Measurements from ENCODE around the gene COL5A1.

DNA sequence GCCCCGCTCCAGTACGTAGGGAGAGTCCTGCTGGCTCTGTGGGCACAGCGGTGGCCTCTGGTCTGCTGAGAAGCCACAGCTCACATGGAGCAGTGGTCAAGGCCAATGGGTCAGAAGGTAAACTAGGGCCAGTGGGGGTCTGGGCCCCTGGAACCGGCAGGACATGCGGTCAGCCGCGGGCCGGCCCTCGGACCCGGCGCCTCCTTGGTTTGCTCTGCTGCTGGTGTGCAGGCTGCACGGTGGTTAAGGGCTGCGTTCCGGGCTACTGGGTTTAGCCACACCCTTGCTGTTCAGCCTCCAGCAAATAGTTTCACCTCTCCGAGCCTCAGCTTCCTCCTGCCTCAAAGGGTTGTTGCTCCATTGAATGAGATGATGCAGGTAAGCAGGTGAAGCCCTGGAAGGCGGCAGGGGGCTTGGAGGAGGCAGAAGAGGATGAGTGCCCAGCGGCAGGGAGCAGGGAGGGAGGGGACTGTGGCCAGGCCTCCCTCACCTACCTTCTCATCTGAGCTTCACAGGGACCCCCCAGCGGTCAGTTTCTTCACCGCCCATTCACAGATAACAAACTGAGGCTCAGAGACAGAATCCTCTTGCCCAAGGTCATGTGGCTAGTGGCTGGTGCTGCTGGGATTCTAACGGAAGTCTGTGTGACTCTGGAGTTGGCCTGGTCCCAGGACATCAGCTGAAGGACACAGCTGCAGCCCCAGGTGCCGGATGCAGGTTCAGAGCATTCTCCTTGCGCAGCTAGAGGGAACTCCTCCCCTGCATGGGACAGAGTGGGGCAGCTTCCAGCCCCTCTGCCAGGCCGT lies 3.7 kb upstream of the COL5A1 start:
- TF ChIP-seq POLR2AphosphoS5 (IDR thresholded peaks at IDR 0.05; ENCODE audit: low read depth): no peak
- TF ChIP-seq, protein P1, sequence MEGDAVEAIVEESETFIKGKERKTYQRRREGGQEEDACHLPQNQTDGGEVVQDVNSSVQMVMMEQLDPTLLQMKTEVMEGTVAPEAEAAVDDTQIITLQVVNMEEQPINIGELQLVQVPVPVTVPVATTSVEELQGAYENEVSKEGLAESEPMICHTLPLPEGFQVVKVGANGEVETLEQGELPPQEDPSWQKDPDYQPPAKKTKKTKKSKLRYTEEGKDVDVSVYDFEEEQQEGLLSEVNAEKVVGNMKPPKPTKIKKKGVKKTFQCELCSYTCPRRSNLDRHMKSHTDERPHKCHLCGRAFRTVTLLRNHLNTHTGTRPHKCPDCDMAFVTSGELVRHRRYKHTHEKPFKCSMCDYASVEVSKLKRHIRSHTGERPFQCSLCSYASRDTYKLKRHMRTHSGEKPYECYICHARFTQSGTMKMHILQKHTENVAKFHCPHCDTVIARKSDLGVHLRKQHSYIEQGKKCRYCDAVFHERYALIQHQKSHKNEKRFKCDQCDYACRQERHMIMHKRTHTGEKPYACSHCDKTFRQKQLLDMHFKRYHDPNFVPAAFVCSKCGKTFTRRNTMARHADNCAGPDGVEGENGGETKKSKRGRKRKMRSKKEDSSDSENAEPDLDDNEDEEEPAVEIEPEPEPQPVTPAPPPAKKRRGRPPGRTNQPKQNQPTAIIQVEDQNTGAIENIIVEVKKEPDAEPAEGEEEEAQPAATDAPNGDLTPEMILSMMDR (conservative IDR thresholded peaks at IDR 0.05; ENCODE audit: low read depth in 2 of 2): no peak
- TF ChIP-seq EZH2 (IDR thresholded peaks at IDR 0.05; ENCODE audit: low read depth, unreplicated experiment): no peak
- TF ChIP-seq, protein P2, sequence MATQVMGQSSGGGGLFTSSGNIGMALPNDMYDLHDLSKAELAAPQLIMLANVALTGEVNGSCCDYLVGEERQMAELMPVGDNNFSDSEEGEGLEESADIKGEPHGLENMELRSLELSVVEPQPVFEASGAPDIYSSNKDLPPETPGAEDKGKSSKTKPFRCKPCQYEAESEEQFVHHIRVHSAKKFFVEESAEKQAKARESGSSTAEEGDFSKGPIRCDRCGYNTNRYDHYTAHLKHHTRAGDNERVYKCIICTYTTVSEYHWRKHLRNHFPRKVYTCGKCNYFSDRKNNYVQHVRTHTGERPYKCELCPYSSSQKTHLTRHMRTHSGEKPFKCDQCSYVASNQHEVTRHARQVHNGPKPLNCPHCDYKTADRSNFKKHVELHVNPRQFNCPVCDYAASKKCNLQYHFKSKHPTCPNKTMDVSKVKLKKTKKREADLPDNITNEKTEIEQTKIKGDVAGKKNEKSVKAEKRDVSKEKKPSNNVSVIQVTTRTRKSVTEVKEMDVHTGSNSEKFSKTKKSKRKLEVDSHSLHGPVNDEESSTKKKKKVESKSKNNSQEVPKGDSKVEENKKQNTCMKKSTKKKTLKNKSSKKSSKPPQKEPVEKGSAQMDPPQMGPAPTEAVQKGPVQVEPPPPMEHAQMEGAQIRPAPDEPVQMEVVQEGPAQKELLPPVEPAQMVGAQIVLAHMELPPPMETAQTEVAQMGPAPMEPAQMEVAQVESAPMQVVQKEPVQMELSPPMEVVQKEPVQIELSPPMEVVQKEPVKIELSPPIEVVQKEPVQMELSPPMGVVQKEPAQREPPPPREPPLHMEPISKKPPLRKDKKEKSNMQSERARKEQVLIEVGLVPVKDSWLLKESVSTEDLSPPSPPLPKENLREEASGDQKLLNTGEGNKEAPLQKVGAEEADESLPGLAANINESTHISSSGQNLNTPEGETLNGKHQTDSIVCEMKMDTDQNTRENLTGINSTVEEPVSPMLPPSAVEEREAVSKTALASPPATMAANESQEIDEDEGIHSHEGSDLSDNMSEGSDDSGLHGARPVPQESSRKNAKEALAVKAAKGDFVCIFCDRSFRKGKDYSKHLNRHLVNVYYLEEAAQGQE (IDR thresholded peaks at IDR 0.05; ENCODE audit: unreplicated experiment): no peak
- TF ChIP-seq EZH2phosphoT487 (IDR thresholded peaks at IDR 0.05; ENCODE audit: unreplicated experiment): no peak
- no peak for TF ChIP-seq NANOG (IDR thresholded peaks at IDR 0.05; ENCODE audit: borderline replicate concordance)
- TF ChIP-seq, protein P3, sequence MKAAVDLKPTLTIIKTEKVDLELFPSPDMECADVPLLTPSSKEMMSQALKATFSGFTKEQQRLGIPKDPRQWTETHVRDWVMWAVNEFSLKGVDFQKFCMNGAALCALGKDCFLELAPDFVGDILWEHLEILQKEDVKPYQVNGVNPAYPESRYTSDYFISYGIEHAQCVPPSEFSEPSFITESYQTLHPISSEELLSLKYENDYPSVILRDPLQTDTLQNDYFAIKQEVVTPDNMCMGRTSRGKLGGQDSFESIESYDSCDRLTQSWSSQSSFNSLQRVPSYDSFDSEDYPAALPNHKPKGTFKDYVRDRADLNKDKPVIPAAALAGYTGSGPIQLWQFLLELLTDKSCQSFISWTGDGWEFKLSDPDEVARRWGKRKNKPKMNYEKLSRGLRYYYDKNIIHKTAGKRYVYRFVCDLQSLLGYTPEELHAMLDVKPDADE (IDR thresholded peaks at IDR 0.05): no peak
- TF ChIP-seq CREB1 (CRISPR knock-in tag; IDR thresholded peaks at IDR 0.05; ENCODE audit: low read depth): no peak

Data from GM23338 (cell line).